ENCODE measurements around the gene ATRN.

DNA sequence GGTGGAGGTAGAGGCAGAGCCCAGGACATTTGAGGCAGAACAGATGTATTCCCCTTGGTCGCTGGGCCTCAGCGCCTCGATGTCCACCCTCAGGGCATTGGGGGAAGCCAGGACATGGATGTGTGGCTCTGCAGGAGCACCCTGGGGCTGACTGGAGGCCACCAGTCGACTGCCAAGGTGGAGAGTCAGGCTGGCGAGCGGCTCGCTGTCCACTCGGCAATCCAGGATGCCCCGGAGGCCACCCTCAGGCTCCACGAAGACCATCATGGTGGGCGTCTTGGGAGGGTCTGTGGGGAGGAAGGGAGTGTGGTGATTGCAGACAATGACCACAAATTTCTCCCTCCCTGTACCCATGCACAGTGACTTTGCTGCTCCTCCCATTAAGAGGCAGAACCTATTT lies 219.2 kb downstream of the ATRN start:
- TF ChIP-seq, protein P1, sequence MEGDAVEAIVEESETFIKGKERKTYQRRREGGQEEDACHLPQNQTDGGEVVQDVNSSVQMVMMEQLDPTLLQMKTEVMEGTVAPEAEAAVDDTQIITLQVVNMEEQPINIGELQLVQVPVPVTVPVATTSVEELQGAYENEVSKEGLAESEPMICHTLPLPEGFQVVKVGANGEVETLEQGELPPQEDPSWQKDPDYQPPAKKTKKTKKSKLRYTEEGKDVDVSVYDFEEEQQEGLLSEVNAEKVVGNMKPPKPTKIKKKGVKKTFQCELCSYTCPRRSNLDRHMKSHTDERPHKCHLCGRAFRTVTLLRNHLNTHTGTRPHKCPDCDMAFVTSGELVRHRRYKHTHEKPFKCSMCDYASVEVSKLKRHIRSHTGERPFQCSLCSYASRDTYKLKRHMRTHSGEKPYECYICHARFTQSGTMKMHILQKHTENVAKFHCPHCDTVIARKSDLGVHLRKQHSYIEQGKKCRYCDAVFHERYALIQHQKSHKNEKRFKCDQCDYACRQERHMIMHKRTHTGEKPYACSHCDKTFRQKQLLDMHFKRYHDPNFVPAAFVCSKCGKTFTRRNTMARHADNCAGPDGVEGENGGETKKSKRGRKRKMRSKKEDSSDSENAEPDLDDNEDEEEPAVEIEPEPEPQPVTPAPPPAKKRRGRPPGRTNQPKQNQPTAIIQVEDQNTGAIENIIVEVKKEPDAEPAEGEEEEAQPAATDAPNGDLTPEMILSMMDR (conservative IDR thresholded peaks at IDR 0.05 in 1 of 2, IDR thresholded peaks at IDR 0.05 in 1 of 2; ENCODE audit: extremely low read depth in 1 of 2, insufficient read depth in 1 of 2, low read depth in 1 of 2, low read length in 2 of 2), result no peak
- TF ChIP-seq EZH2 (IDR thresholded peaks at IDR 0.05; ENCODE audit: borderline replicate concordance, low read length), result no peak
